PC-9 (cell line): ENCODE measurements around the gene SOX5. TPM values are rescaled to one million over a fixed set of nuclear protein-coding genes. Genes with fewer than 3 reads are reported as not detected.

ENCODE experiments used
- BruUV-seq: library from RNA; stranded (reverse); fragments of 400-500 nt; replicated peaks from 2 replicates; lab custom pipeline; 2021; lab: Mats Ljungman, UMichigan
- CTCF ChIA-PET: fragments of 300-600 bp; sonication (Branson Sonifier 250); formaldehyde crosslinking; loops from one replicate; lab custom pipeline; 2022; ENCODE audit warnings: antibody characterized with exemption; lab: Charles Lee
- POLR2A ChIA-PET: fragments of 300-600 bp; sonication (Branson Sonifier 250); formaldehyde crosslinking; loops from one replicate; lab custom pipeline; 2022; ENCODE audit warnings: antibody characterized with exemption; ENCODE audit not compliant: unreplicated experiment; lab: Charles Lee
- DNase-seq, 2 experiments: peaks; one replicate each; pipeline versions ENCODE4 v3.0.0 to v3.0.0-alpha.2; 2015 to 2022; ENCODE audit warnings: mixed read lengths in 1 of 2
- H2AFZ ChIP-seq: fragments of 200-600 bp; sonication (generic); 2 replicates; pipeline ENCODE4 v1.8.1; 2017; ENCODE audit warnings: antibody characterized with exemption
- H3F3A ChIP-seq: fragments of 200-600 bp; sonication (generic); 2 replicates; pipeline ENCODE4 v1.8.1; 2017; ENCODE audit warnings: antibody characterized with exemption, mild to moderate bottlenecking, low read depth; ENCODE audit not compliant: insufficient read depth
- H3K27ac ChIP-seq: fragments of 200-600 bp; sonication (generic); 2 replicates; pipeline ENCODE4 v1.6.1; 2016; ENCODE audit warnings: mixed run types
- H3K27me3 ChIP-seq: fragments of 200-600 bp; sonication (generic); 2 replicates; pipeline ENCODE4 v1.6.1; 2016; ENCODE audit warnings: low read depth, mixed run types; ENCODE audit not compliant: insufficient read depth
- H3K36me3 ChIP-seq: fragments of 200-600 bp; sonication (generic); 2 replicates; pipeline ENCODE4 v1.6.1; 2016; ENCODE audit warnings: low read depth, mixed run types
- H3K4me1 ChIP-seq: fragments of 200-600 bp; sonication (generic); replicated peaks from 2 replicates; pipeline ENCODE4 v1.6.1; 2016; ENCODE audit warnings: mixed run types; ENCODE audit not compliant: insufficient read depth
- H3K4me2 ChIP-seq: fragments of 200-600 bp; sonication (generic); 2 replicates; pipeline ENCODE4 v1.6.1; 2017; ENCODE audit warnings: mixed run types
- H3K4me3 ChIP-seq: fragments of 200-600 bp; sonication (generic); 2 replicates; pipeline ENCODE4 v1.6.1; 2016; ENCODE audit warnings: mixed run types
- H3K79me2 ChIP-seq: fragments of 200-600 bp; sonication (generic); 2 replicates; pipeline ENCODE4 v1.6.1; 2017; ENCODE audit warnings: low read depth, mixed run types
- H3K9me2 ChIP-seq: fragments of 200-600 bp; sonication (generic); 2 replicates; pipeline ENCODE4 v1.8.1; 2017; ENCODE audit warnings: mild to moderate bottlenecking; ENCODE audit not compliant: insufficient read depth
- H3K9me3 ChIP-seq: fragments of 200-600 bp; sonication (generic); 2 replicates; pipeline ENCODE4 v1.8.1; 2016; ENCODE audit warnings: low read depth; ENCODE audit not compliant: insufficient read depth
- H4K20me1 ChIP-seq: fragments of 200-600 bp; sonication (generic); 2 replicates; pipeline ENCODE4 v1.8.1; 2017; ENCODE audit not compliant: insufficient read depth
- CTCF ChIP-seq: fragments of 200-600 bp; sonication (generic); conservative IDR thresholded peaks from 2 replicates; pipeline ENCODE4 v1.6.1; 2017; ENCODE audit warnings: mixed run types, antibody characterized with exemption, mild to moderate bottlenecking, moderate library complexity
- EZH2 ChIP-seq: fragments of 200-600 bp; sonication (generic); IDR thresholded peaks from 2 replicates; pipeline ENCODE4 v1.8.0; 2017; ENCODE audit warnings: antibody characterized with exemption, low read depth
- intact Hi-C: fragments of 100-400 bp; cut with micrococcal nuclease; formaldehyde crosslinking; loops from one replicate; pipeline ENCODE4 v1.10.0; 2022; ENCODE audit not compliant: unreplicated experiment
- total RNA-seq: library from RNA; stranded (reverse); gene quantifications from 2 replicates; pipeline ENCODE4 v1.2.3, GENCODE V29; 2021

The SOX5 gene
- total RNA-seq, 1 experiment from 2014 or later, result not detected

GRCh38 chr12:23555825-23556207 is 393.7 kb downstream of the SOX5 start:
- Histone ChIP-seq H3K4me1 (no peaks in the 10 kb centered on the region), H3K9me2 (no peaks in the 10 kb centered on the region), H3K27ac (no peak overlapping the region), H3K79me2 (no peaks in the 10 kb centered on the region), H4K20me1 (no peaks in the 10 kb centered on the region), H3K9me3 (no peaks in the 10 kb centered on the region), H3F3A (no peaks in the 10 kb centered on the region), H3K27me3 (peaks cover 24% of the 10 kb centered on the region), H3K36me3 (no peaks in the 10 kb centered on the region), H2AFZ (no peak overlapping the region), H3K4me3 (no peak overlapping the region), H3K4me2 (no peak overlapping the region)
- intact Hi-C loops, result no loop called here
- POLR2A ChIA-PET, result no interaction called here
- no TSS peak for BruUV-seq
- DNase-seq, result no peak
- TF ChIP-seq EZH2 (no peak), CTCF (no peak)
- CTCF ChIA-PET, result no interaction called here

GRCh38 chr12:23555180-23555824 is 394.2 kb downstream of the SOX5 start:
- no peaks in the 10 kb centered on the region for H3K36me3 ChIP-seq
- H4K20me1 ChIP-seq, result no peaks in the 10 kb centered on the region
- peaks cover 23% of the 10 kb centered on the region for H3K27me3 ChIP-seq
- no TSS peak for BruUV-seq
- ChIA-PET POLR2A (no interaction called here), CTCF (no interaction called here)
- TF ChIP-seq CTCF, result no peak
- TF ChIP-seq EZH2, result no peak
- H3K9me2 ChIP-seq, result no peaks in the 10 kb centered on the region
- no peaks in the 10 kb centered on the region for H3K4me1 ChIP-seq
- H3K9me3 ChIP-seq, result no peaks in the 10 kb centered on the region
- H3K27ac ChIP-seq, result no peak overlapping the region
- no peak for DNase-seq
- no peaks in the 10 kb centered on the region for H3F3A ChIP-seq
- intact Hi-C loops, result no loop called here
- H3K4me2 ChIP-seq, result no peak overlapping the region
- no peak overlapping the region for H3K4me3 ChIP-seq
- H2AFZ ChIP-seq, result no peak overlapping the region
- no peaks in the 10 kb centered on the region for H3K79me2 ChIP-seq

- DNase-seq, result no peak
- Histone ChIP-seq H3K27ac (no peak overlapping the region), H3K9me2 (no peaks in the 10 kb centered on the region), H3K27me3 (0 out of 2 replicates have a peak, but pooled peaks cover 2% of the 10 kb centered on the region), H3K4me2 (no peak overlapping the region), H4K20me1 (no peaks in the 10 kb centered on the region), H3F3A (no peaks in the 10 kb centered on the region), H3K4me1 (no peaks in the 10 kb centered on the region), H2AFZ (no peak overlapping the region), H3K36me3 (no peaks in the 10 kb centered on the region), H3K79me2 (no peaks in the 10 kb centered on the region), H3K9me3 (no peaks in the 10 kb centered on the region), H3K4me3 (no peak overlapping the region)
- intact Hi-C loops, result no loop called here
- no peak for TF ChIP-seq CTCF
- no peak for TF ChIP-seq EZH2
- CTCF ChIA-PET, result no interaction called here
- no TSS peak for BruUV-seq
- POLR2A ChIA-PET, result no interaction called here
Observed at GRCh38 chr12:23552417-23552816, 397.1 kb downstream of the SOX5 start.
